ENCODE measurements around the gene THEMIS2. TPM values are rescaled to one million over a fixed set of nuclear protein-coding genes. Genes with fewer than 3 reads are reported as not detected.
A peak's percentile ranks its signal among the peaks of the same experiment; 100 is the strongest.

THEMIS2 gene
- total and polyA plus RNA-seq, 9 of the 15 experiments (the other 6 are each of a cell fraction or from before 2014, with no cell fraction given), result 2.3 to 12.7 (median 8.0) TPM

GRCh38 chr1:27830621-27831440 lies 41.5 kb upstream of the THEMIS2 start, which contains the start of gene PPP1R8 (continued):
- TF ChIP-seq RREB1 (CRISPR knock-in tag; IDR thresholded peaks at IDR 0.05) (peak; percentile 8; the same call in 1 of the 2 replicates), PHF8 (IDR thresholded peaks at IDR 0.05; ENCODE audit: borderline replicate concordance, low read length) (peak; percentile 99), HDAC1 (IDR thresholded peaks at IDR 0.05) (0 out of 4 replicates have a peak, but pooled peaks of 1 of the 2 experiments have one; percentile 14), IRF1 (CRISPR knock-in tag; IDR thresholded peaks at IDR 0.05; ENCODE audit: borderline replicate concordance) (0 out of 2 replicates have a peak, but pooled peaks have one; percentile 64), MED1 (CRISPR knock-in tag; IDR thresholded peaks at IDR 0.05; ENCODE audit: borderline replicate concordance) (no peak), ZNF408 (CRISPR knock-in tag; IDR thresholded peaks at IDR 0.05; ENCODE audit: low read depth) (no peak), ZNF384 (IDR thresholded peaks at IDR 0.05; ENCODE audit: low read depth, low read length) (peak; percentile 99), AFF1 (IDR thresholded peaks at IDR 0.05; ENCODE audit: low read depth in 1 of 2, partially characterized antibody in 2 of 2) (peak in 1 of 2 experiments; percentile 92)
